HuH-7.5 (cell line): ENCODE measurements around the gene IDS.
"Not testable (repeated sequence)": the region's sequence is repeated elsewhere in the genome, so short reads cannot be mapped to it uniquely, and the experiment has no call there.

Experiments used
- DNase-seq: peaks from one replicate; pipeline ENCODE4 v3.0.0; 2011; ENCODE audit warnings: low spot score

Gene IDS

DNA sequence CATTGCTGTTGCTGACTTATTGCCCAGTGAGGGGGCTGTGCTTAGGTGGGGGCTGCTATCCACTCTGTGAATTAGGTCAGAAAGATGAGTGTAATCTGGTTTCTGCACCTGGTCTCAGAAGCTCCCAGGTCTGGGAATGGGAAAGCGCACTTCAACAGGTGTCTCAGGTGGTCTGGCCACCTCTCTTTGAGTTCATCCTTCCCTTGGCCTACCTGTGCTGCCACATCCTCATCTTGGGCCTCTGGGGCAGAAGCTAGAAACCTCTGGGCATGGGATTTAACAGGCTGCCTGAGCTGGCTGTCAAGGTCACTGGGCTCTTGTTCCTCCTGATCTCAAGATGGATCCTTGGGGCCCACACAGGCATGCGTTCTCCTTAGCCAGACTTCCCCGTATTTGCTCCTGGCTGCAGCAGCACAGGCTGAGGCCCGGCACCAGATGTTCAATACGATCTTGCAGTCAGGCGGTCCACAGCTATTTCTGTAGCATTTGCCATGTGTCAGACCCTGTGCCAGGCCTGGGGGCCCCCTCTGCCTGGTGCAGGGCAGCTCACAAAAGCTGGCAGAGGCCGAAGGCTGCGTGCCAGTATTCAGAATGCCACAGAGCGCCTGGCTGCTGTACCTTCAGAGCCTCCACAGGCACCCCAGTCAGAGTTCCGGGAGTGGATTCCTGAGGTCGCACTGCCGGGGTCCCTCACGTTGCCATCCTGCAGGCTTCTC lies 21.4 kb upstream of the IDS start:
- not testable (repeated sequence) for DNase-seq

DNA sequence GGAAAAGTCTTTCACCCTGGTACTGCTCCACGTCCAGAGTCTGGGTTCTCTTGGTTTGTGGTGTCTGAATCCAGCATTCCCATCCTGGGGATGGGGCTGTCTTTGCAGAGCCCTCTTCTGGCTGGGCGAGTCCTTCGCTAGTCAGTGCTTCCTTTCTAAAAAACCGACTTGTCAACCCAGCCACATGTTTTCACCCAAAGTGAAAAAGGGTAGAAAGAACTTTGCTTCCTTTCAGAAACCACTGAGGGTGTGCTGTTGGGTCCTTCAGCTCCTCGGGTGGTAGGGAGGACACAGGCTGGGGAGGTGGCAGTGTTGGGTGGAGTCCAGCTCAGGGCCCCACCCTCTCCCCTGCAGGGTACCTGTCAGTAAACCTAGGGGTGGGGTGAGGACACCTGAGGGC lies 20.8 kb upstream of the IDS start:
- DNase-seq: not testable (repeated sequence)

DNA sequence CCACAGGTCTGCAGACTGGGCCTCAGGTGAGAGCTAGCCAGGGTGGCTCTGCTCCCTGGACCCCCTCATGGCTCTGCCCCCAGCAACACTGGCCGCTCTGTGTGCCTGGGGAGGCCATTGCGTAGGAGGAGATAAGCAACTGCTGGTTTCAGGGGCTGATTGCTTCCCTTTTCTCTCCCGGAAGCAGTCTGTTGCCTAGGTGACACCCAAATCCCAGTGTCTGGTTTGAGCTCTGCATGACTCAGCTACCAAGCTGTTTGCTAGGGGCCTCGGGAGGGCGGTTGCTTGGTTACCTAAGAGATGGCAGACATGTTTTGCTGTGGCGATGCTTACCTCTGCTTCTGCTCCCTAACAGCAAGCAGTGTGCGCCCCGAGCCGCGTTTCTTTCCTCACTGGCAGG lies 20.3 kb upstream of the IDS start:
- DNase-seq: not testable (repeated sequence)

DNA sequence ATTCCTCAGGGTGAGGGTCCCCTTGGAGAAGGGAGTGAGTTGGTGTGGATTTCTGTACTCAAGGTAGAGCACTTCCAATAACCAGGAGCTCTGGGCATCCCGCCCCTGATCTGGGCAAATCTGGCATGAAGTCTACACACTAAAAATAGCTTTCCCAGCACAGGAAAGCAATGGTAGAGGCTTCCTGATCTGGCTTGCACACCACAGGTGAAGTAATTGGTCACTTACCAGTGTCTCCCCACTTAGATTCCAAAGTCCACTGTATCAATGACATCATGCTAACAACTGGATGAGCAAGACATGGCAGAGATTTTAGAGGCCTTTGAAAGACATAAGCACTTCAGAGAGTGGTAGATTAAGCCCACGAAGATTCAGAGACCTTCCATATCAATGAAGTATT lies 17.8 kb upstream of the IDS start:
- no peak for DNase-seq

DNA sequence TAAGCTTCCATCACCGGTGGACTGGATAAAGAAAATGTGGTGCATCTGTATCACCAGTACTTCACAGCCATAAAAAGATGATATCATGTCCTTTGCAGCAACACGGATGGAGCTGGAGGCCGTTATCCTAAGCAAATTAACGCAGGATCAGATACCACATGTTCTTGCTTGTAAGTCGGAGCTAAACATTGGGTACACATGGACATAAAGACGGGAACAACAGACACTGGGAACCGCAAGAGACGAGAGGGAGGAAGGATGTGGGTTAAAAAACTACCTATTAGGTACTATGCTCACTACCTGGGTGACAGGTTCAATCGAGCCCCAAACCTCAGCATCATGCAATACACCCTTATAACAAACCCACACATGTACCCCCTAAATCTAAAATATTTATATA lies 16.3 kb upstream of the IDS start:
- DNase-seq: no peak

DNA sequence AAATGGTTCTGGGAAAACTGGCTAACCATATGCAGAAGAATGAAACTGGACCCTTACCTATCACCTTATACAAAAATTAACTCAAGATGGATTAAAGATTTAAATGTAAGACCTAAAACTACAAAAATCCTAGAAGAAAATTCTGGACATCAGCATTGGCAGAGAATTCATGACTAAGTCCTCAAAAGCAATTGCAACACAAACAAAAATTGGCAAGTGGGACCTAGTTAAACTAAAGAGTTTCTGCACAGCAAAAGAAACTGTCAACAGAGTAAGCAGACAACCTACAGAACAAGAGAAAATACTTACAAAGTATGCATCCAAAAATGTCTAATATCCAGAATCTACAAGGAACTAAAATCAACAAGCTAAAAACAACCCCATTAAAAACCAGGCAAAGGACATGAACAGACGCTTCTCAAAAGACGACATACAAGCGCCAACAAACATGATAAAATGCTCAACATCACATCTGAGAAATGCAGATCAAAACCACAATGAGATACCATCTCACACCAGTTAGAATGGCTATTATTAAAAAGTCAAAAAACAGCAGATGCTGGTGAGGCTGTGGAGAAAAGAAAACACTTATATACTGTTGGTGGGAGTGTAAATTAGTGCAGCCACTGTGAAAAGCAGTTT lies 15.7 kb upstream of the IDS start:
- not testable (repeated sequence) for DNase-seq

DNA sequence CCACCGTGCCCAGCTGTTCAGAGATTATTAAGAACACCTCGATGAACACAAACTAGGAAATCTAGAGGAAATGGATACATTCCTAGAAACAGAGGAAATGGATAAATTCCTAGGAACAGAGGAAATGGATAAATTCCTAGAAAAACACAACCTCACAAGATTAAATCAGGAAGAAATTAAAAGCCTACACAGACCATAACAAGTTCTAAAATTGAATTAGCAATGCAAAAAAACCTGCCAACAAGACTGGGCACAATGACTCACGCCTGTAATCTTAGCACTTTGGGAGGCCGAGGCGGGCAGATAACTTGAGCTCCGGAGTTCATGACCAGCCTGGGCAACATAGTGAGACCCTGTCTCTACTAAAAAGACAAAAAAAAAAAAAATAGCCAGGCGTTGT lies 13.1 kb upstream of the IDS start:
- DNase-seq: no peak

DNA sequence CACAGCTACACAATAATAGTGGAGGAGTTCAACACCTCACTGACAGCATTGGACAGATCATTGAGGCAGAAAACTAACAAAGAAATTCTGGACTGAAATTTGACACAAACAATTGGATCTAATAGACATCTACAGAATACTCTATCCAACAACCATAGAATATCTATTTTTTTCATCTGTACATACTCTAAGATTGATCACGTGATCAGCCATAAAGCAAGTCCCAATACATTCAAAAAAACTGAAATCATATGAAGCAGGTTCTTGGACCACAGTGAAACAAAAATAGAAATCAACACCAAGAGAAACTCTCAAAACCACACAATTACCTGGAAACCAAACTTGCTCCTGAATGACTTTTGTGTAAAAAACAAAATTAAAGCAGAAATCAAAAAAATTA lies 12.2 kb upstream of the IDS start:
- no peak for DNase-seq

DNA sequence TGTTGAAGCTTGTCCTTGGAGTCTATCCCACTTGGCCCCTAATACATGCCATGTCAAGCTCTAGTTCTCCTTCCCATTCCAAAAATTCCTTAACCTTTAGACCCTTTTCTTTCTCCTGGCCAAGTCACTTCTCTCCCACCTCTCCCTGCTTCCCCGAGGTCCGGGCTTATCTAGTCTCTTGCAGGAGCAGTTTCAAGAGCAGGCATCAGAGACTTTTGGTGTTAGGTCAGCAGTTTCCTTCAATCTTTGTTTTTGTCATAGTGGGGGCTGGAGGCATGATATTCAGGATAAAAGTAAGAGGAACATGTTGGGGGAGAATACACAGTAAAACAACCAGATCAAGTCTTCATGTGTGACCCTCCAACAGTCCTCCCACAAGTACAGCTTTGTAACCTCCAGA lies 11.5 kb upstream of the IDS start:
- DNase-seq: no peak

DNA sequence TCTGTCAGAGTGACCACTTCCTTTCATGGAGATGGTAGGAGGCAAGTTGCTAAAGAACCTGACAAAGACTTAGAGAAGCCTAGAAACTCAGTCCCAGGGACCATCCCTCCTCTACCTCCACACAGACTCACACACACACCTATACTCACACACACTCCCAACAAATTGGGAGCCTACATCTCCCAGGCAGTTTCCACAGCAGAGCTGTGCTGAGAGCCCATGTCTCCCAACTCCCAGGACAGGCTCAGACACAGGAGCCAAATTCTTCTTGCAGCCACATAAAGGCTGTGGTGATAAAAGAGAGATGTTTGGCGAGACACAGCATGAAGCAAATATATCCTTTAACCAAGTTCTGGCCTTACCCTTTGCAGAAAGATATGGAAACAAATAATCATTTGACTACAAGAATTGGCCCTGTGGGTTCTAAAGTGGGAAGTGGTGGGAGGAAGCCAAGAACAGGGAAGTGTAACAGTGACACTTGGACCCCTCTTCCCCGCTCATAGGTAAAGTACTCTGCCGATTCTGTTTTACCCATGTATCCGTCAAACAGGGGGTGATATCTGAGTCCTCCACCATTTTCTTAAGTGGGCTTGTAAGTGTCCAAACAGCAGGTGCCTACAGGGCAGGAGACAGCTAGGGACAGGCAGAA lies 11.0 kb upstream of the IDS start:
- no peak for DNase-seq

DNA sequence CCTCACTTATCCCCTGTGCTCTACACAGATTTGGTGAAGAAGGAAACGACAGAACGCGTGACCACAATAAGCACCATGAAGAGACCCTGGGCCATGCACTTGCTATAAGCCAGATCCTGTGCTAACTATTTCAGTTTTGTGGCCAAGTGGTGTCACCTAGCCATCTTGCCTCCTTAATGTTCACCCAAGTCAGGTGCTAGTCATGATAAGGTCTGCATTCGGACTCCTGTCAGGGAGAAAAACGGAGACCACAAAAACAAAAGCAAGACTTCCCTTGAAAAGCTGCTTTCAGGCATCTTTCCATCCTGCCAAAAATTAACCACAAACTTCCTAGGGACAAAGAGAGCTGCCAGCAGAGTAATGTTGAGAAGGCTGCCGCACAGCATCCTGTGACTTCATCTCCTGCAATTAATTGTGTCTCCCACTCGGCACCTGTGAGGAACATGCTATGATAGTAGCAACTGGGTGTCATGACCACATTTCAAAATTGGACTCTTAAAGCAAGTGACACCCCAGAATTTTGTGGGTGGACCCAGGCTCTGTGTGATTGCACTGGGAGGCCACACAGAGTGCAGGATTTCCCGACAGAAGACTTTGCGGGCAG lies 8.8 kb upstream of the IDS start:
- no peak for DNase-seq

DNA sequence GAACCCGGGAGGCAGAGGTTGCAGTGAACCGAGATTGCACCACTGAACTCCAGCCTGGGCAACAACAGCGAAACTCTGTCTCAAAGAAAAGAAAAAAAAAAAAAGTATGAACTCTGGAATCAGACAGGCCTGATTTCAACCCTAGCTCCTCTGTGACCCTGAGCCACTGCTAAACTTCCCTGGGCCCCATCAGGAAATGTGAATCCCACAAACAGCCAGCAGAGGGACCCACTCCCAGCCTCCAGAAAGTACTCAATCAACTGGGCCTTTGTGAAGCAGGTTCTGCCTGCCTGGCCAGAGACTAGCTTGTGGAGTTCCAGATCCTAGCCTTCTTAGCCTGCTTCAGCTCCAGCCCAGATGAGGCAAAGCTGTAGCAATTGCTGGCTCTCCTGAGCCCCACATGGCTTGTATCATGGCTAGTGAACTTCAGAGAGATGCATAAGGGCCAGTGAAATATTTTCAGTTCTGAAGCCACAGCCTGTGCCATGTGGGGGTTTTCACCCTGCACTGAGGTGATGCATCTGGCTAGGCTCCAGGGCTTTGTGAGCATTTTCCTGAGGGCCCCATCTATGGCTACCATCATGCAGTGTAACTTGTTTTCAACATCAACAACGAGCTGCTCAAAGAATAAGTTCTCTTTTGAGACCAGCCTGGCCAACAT lies 7.2 kb upstream of the IDS start:
- peak; percentile 32 for DNase-seq

DNA sequence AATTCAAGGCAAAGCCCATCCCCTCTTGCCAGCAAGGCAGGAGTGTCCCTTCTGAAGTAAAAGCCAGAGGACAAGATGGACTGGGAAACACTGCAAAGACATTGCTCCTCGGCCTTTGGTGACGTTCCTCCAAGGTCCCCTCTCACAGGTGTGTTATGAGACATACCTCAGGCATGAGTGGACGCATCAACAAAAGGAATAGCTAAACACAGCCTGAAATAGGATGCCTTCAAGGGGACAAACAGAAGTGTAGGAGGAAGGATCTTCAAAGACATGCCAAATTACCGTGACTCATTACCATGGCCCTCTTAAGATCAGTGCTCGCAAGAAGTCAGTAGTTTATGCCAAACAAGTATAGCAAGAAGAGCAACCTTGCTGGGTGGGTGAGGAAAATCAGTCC lies 6.0 kb upstream of the IDS start:
- DNase-seq: no peak

DNA sequence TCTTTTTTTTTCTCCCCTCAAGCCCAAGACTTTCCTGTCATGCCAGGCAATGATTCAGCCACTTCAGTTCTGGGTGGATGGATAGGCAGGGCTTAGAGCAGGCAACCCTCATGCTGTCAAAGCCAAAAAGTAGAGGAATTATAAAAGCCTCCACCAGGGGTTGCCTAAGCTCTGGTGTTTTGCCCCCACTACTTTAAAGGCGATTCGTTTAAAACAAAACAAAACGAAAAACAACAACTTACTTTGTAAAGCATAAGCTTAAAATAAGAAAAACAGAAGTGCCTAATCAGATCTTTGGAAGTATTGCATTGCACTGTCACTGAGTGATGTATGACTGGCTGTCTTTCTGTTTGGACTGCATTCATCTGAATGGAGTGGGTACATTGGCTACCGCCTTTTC lies 5.3 kb upstream of the IDS start:
- no peak for DNase-seq

DNA sequence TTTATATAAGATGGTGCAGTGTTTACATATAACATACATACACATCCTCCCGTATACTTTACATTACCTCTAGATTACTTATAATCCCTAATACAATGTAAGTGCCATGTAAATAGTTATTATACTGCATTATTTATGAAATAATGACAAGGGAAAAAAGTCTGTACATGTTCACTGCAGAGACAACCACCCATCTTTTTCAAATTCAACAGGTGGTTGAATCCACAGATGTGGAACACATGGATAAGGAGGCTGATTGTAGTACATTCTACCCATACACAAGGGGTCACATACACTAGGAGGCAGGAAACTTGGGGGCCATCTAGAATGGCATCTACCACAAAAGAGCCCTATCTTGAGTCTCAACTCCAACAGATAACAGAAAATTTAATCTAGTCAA lies 3.4 kb upstream of the IDS start:
- DNase-seq: no peak

DNA sequence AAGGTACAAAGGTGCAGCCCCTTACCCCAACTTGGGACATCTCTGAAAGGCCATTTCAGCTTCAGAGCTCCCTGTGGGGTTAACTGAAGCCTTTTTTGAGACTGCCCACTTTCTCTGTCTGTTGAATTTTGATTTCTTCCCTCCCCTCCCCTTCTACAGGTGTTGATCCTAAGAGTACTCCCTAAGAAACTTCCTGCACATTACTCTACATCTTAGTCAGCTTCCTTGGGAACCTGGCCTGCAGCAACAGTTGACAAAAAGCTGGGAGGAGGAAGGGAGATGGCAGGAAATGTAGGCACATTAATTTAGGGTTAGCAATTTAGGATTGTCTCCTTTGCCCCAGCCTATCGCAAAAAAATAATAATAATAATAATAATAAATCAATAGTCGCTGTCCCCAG lies 1.2 kb upstream of the IDS start:
- no peak for DNase-seq

DNA sequence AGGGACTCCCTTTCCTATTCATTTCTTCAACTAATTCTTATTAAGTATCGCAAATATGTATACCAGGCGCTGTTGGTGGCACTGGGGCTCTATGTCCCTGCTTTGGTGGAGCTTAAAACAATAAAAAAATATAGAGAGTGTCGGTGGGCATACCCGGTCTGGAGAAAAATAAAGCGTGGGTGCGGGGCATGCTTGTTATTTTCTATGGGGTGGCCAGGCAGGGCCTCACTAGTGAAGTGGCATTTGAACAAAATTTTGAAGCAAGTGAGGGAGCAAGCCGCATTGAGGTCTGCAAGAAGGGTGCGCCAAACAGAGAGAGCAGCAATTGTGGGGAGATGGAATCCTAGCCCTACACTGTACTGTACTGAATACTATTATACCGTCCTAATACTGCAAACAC lies 565 bp upstream of the IDS start:
- no peak for DNase-seq

DNA sequence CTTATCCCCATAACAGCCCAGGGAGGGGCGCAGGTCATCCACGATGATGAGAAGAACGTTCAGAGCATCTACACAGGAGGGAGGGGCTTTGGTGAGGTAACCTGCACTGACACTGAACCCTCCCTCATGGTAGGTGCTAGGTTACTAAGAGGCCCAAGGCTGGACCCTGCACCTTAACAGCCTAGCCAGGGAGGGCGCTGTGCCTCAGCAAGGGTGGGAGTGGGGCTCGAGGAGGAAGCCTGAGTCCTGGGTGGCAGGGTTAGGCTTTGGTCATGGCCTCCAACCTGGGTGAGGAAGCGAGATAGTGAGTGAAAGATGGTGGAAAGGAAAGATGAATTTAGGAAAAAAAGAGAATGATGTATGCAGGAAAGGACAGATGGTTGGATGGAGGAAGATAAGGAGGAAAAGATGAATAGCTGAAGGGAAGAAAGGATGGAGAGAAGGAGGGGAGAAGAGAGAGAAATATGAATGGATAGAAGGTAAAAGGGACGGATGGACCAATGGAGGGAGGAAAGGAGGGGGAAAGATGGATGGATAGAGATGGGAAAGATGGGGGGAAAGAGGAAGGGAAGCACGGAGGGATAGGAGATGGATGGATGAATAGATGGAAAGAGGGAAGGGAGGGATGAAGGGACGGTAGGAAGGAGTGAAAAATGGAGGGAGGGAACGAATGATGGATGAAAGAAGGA lies 736 bp downstream of the IDS start:
- no peak for DNase-seq

DNA sequence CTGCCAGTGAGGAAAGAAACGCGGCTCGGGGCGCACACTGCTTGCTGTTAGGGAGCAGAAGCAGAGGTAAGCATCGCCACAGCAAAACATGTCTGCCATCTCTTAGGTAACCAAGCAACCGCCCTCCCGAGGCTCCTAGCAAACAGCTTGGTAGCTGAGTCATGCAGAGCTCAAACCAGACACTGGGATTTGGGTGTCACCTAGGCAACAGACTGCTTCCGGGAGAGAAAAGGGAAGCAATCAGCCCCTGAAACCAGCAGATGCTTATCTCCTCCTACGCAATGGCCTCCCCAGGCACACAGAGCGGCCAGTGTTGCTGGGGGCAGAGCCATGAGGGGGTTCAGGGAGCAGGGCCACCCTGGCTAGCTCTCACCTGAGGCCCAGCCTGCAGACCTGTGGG lies 1.7 kb downstream of the IDS start:
- not testable (repeated sequence) for DNase-seq

DNA sequence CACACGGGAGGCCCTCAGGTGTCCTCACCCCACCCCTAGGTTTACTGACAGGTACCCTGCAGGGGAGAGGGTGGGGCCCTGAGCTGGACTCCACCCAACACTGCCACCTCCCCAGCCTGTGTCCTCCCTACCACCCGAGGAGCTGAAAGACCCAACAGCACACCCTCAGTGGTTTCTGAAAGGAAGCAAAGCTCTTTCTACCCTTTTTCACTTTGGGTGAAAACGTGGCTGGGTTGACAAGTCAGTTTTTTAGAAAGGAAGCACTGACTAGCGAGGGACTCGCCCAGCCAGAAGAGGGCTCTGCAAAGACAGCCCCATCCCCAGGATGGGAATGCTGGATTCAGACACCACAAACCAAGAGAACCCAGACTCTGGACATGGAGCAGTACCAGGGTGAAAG lies 2.2 kb downstream of the IDS start:
- DNase-seq: not testable (repeated sequence)

DNA sequence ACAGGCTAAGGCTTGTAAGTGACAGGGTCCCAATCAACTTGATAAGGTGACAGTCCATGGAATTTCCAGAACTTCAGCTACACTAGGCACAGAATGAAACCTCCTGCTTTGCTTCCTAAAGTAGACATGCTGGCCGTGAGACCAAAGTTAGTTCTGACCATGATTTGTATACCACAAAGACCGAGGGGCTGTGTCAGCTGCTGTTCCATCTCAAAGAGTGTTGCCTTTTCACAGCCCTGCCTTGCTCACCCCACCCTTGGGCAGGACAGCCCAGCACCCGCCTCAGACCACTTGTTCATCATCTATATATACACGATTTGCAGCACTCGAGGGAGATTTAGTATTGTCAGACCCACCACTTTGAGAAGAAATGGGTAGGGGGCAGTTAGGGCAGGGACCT lies 5.3 kb downstream of the IDS start:
- DNase-seq: no peak

DNA sequence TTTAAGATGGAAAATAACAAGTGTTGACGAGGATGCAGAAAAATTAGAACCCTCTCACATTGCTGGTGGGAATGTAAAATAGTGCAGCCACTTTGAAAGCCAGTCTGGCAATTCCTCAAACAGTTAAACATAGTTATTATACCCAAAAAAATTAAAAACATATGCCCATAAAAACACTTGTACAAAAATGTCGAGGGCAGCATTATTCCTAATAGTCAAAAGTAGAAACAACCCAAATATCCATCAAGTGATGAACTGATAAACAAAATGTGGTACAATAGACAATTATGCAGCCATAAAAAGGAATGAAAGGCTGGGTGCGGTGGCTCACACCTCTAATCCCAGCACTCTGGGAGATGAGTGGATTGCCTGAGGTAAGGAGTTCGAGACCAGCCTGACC lies 6.3 kb downstream of the IDS start:
- no peak for DNase-seq
